ENCODE results near the gene GALNT10. TPM values are rescaled to one million over a fixed set of nuclear protein-coding genes. Genes with fewer than 3 reads are reported as not detected.
A peak's percentile ranks its signal among the peaks of the same experiment; 100 is the strongest.

Gene GALNT10
- total RNA-seq, 1 donor from 2014 or later = 93.8 TPM

- Histone ChIP-seq H3K9me3 (no peaks in the 10 kb centered on the region), H3K27me3 (no peaks in the 10 kb centered on the region), H3K36me3 (no peaks in the 10 kb centered on the region), H3K4me3 (no peak overlapping the region), H3K27ac (no peak overlapping the region), H3K4me1 (no peaks in the 10 kb centered on the region)
- ATAC-seq (no peak), DNase-seq (no peak)
- TF ChIP-seq, protein P1, sequence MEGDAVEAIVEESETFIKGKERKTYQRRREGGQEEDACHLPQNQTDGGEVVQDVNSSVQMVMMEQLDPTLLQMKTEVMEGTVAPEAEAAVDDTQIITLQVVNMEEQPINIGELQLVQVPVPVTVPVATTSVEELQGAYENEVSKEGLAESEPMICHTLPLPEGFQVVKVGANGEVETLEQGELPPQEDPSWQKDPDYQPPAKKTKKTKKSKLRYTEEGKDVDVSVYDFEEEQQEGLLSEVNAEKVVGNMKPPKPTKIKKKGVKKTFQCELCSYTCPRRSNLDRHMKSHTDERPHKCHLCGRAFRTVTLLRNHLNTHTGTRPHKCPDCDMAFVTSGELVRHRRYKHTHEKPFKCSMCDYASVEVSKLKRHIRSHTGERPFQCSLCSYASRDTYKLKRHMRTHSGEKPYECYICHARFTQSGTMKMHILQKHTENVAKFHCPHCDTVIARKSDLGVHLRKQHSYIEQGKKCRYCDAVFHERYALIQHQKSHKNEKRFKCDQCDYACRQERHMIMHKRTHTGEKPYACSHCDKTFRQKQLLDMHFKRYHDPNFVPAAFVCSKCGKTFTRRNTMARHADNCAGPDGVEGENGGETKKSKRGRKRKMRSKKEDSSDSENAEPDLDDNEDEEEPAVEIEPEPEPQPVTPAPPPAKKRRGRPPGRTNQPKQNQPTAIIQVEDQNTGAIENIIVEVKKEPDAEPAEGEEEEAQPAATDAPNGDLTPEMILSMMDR (IDR thresholded peaks at IDR 0.05) = no peak
- intact Hi-C loops (cut with DNase I) = no loop called here
Measured at GRCh38 chr5:154215571-154216325, 25.2 kb downstream of the GALNT10 start.

- TF ChIP-seq, protein P1 (IDR thresholded peaks at IDR 0.05) = no peak
- H3K4me1 ChIP-seq = peaks cover 12% of the 10 kb centered on the region
Measured at GRCh38 chr5:154217462-154217861, 26.9 kb downstream of the GALNT10 start.

DNA sequence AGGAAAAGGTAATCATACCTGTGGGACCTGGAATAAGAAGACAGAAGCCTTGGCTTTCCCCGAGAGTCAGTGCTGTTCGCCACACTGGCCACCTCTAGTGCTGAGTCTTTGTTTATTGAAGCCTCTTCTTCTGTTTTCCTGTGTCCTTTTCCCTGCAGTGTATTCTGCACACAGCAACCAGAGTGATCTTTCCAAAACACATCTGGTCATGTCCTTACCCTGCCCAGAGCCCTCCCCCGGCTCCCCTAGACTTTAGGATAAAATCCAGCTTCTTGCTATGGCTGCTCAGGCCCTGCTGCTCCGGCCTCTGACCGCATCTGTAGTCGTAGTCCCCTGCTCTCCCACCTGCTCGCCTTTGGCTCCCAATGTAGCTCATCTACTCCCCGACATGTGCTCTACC, 28.3 kb downstream of the GALNT10 start:
- H3K9me3 ChIP-seq = no peaks in the 10 kb centered on the region
- TF ChIP-seq, protein P1 (IDR thresholded peaks at IDR 0.05) = no peak
- intact Hi-C loops (cut with DNase I) = no loop called here
- no peak overlapping the region for H3K4me3 ChIP-seq
- H3K4me1 ChIP-seq = peaks cover 12% of the 10 kb centered on the region
- H3K27ac ChIP-seq = no peak overlapping the region
- no peak for ATAC-seq
- DNase-seq = no peak
- no peaks in the 10 kb centered on the region for H3K27me3 ChIP-seq
- no peaks in the 10 kb centered on the region for H3K36me3 ChIP-seq

More at GRCh38 chr5:154217462-154217861, 26.9 kb downstream of the GALNT10 start:
- DNase-seq (no peak), ATAC-seq (no peak)
- no peak overlapping the region for H3K4me3 ChIP-seq
- intact Hi-C loops (cut with DNase I) = no loop called here
- H3K9me3 ChIP-seq = no peaks in the 10 kb centered on the region
- H3K27me3 ChIP-seq = no peaks in the 10 kb centered on the region
- no peak overlapping the region for H3K27ac ChIP-seq
- no peaks in the 10 kb centered on the region for H3K36me3 ChIP-seq

- Histone ChIP-seq H3K4me3 (no peak overlapping the region), H3K27me3 (no peaks in the 10 kb centered on the region), H3K36me3 (no peaks in the 10 kb centered on the region), H3K4me1 (peaks cover 12% of the 10 kb centered on the region), H3K9me3 (no peaks in the 10 kb centered on the region), H3K27ac (no peak overlapping the region)
- DNase-seq (no peak), ATAC-seq (no peak)
- intact Hi-C loops (cut with DNase I) = no loop called here
- TF ChIP-seq, protein P1 (IDR thresholded peaks at IDR 0.05) = no peak
Measured at GRCh38 chr5:154220625-154221024, 30.1 kb downstream of the GALNT10 start.

GRCh38 chr5:154221371-154221896, 30.9 kb downstream of the GALNT10 start:
- intact Hi-C loops (cut with DNase I) = no loop called here
- DNase-seq = no peak
- TF ChIP-seq, protein P1 (IDR thresholded peaks at IDR 0.05) = no peak
- Histone ChIP-seq H3K9me3 (no peaks in the 10 kb centered on the region), H3K36me3 (no peaks in the 10 kb centered on the region), H3K4me1 (peaks cover 12% of the 10 kb centered on the region), H3K4me3 (no peak overlapping the region), H3K27me3 (no peaks in the 10 kb centered on the region), H3K27ac (peak overlapping the region; percentile 53)
- ATAC-seq = peak; percentile 86

Measured in upper lobe of right lung (tissue), 1 donor.